GM23338 (cell line): Measurements from ENCODE around the gene CLHC1. TPM values are rescaled to one million over a fixed set of nuclear protein-coding genes. Genes with fewer than 3 reads are reported as not detected.
A peak's percentile ranks its signal among the peaks of the same experiment; 100 is the strongest.

ENCODE experiments used
- ATAC-seq: fragments of 200-7000 bp; cut with Tn5 transposase; 3 replicates; pipeline ENCODE4 v1.9.1; 2020
- DNase-seq: peaks from one replicate; pipeline ENCODE4 v3.0.0-alpha.2; 2015; ENCODE audit warnings: low spot score
- H2AFZ ChIP-seq: fragments of 200-600 bp; sonication (generic); 2 replicates; pipeline ENCODE4 v1.8.0; 2016; ENCODE audit warnings: antibody characterized with exemption, mild to moderate bottlenecking, moderate library complexity
- H3F3A ChIP-seq: fragments of 200-600 bp; sonication (generic); replicated peaks from 2 replicates; pipeline ENCODE4 v1.8.0; 2017; ENCODE audit warnings: antibody characterized with exemption, mixed run types, low read depth
- H3K27ac ChIP-seq: fragments of 200-600 bp; sonication (generic); 2 replicates; pipeline ENCODE4 v1.6.1; 2016; ENCODE audit warnings: low read depth
- H3K27me3 ChIP-seq: fragments of 200-600 bp; sonication (generic); 2 replicates; pipeline ENCODE4 v1.8.0; 2016; ENCODE audit warnings: mild to moderate bottlenecking, mixed run types, moderate library complexity; ENCODE audit not compliant: insufficient read depth
- H3K36me3 ChIP-seq: fragments of 200-600 bp; sonication (generic); 2 replicates; pipeline ENCODE4 v1.8.0; 2016; ENCODE audit warnings: mild to moderate bottlenecking; ENCODE audit not compliant: insufficient read depth
- H3K4me1 ChIP-seq: fragments of 200-600 bp; sonication (generic); 2 replicates; pipeline ENCODE4 v1.8.0; 2016; ENCODE audit warnings: mild to moderate bottlenecking, moderate library complexity; ENCODE audit not compliant: insufficient read depth
- H3K4me2 ChIP-seq: fragments of 200-600 bp; sonication (generic); 2 replicates; pipeline ENCODE4 v1.7.1; 2017; ENCODE audit warnings: mixed run types
- H3K4me3 ChIP-seq: fragments of 200-600 bp; sonication (generic); 2 replicates; pipeline ENCODE4 v1.6.1; 2016; ENCODE audit warnings: mixed run types
- H3K79me2 ChIP-seq: fragments of 200-600 bp; sonication (generic); replicated peaks from 2 replicates; pipeline ENCODE4 v1.8.0; 2017; ENCODE audit warnings: mild to moderate bottlenecking; ENCODE audit not compliant: insufficient read depth
- H3K9me2 ChIP-seq: fragments of 200-600 bp; sonication (generic); 2 replicates; pipeline ENCODE4 v1.8.0; 2017; ENCODE audit not compliant: insufficient read depth
- H4K20me1 ChIP-seq: fragments of 200-600 bp; sonication (generic); replicated peaks from 2 replicates; pipeline ENCODE4 v1.8.0; 2017; ENCODE audit warnings: mild to moderate bottlenecking; ENCODE audit not compliant: insufficient read depth
- H3K27ac Mint-ChIP-seq: 2 replicates; pipeline ENCODE4 v1.8.0; 2020; ENCODE audit warnings: inconsistent platforms, mild to moderate bottlenecking, moderate library complexity, mixed read lengths
- H3K27me3 Mint-ChIP-seq: 3 replicates; pipeline ENCODE4 v1.8.0; 2022; ENCODE audit warnings: low read depth, mild to moderate bottlenecking, moderate library complexity, mixed read lengths, inconsistent platforms; ENCODE audit not compliant: insufficient read depth, poor library complexity
- H3K36me3 Mint-ChIP-seq: 3 replicates; pipeline ENCODE4 v1.8.0; 2021; ENCODE audit warnings: low read depth, mild to moderate bottlenecking, inconsistent platforms, moderate library complexity, mixed read lengths
- H3K4me1 Mint-ChIP-seq: 3 replicates; pipeline ENCODE4 v1.8.0; 2020; ENCODE audit warnings: mild to moderate bottlenecking, inconsistent platforms, mixed read lengths
- H3K4me3 Mint-ChIP-seq: 3 replicates; pipeline ENCODE4 v1.8.0; 2021; ENCODE audit warnings: moderate library complexity, mild to moderate bottlenecking, inconsistent platforms, mixed read lengths
- H3K9me3 Mint-ChIP-seq: 3 replicates; pipeline ENCODE4 v1.8.0; 2020; ENCODE audit warnings: moderate library complexity, mild to moderate bottlenecking, inconsistent platforms, mixed read lengths
- CREB1 ChIP-seq: fragments of 250-450 bp; sonication (Bioruptor Pico); IDR thresholded peaks from 2 replicates; pipeline ENCODE4 v1.5.0; 2020; ENCODE audit warnings: low read depth, mild to moderate bottlenecking, moderate library complexity
- CTCF ChIP-seq, 2 experiments: fragments of 200-600 bp in 1 of 2; sonication (generic) in 1 of 2; conservative IDR thresholded peaks; 2 replicates each; pipeline versions ENCODE4 v1.5.1 to v1.6.1; 2016 to 2017; ENCODE audit warnings: antibody characterized with exemption in 2 of 2, low read depth in 2 of 2, mild to moderate bottlenecking in 2 of 2, moderate library complexity in 1 of 2
- STAT1 ChIP-seq: IDR thresholded peaks from one replicate; pipeline ENCODE4 v1.6.1; 2016; ENCODE audit warnings: antibody characterized with exemption; ENCODE audit not compliant: unreplicated experiment
- polyA plus RNA-seq: library from polyadenylated mRNA; unstranded; fragments of >200 nt; fragmentation: Nextera tagmentation; extraction: Ambion mirVana; gene quantifications from 2 replicates; pipeline ENCODE4 v1.2.1, GENCODE V29; 2016
- total RNA-seq: library from RNA; depleted of rRNA; stranded (reverse); fragments of >200 nt; shearing (Covaris generic); gene quantifications from 2 replicates; pipeline ENCODE4 v1.2.3, GENCODE V29; 2014
- TF ChIP-seq, protein P1 (sequence below): fragments of 250-450 bp; sonication (Bioruptor Pico); IDR thresholded peaks from 2 replicates; pipeline ENCODE4 v1.5.0; 2020; ENCODE audit warnings: mild to moderate bottlenecking, moderate library complexity

Gene CLHC1
- total and polyA plus RNA-seq, 2 experiments from 2014 or later = 3.1 to 5.0 TPM

DNA sequence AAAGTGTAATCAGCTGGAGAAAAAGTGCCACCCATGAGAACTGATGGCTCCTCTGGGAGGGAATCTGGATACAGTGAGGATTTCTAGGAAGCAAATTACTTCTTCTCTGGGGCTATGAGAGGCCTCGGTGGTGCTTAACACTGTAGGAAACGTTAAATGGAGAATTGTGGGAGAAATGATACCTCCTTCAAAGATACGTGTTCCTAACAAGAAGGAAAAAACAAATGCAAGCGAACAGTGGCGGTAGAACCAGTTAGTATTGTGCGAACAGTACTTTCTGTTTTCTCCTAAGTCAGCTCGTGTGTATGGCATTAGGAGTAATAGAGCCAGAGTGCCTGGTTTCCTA is 37.5 kb upstream of the CLHC1 start:
- ATAC-seq (peak; percentile 10; the same call in 2 of the 3 replicates), DNase-seq (no peak)
- Mint-ChIP-seq H3K4me3 (peak overlapping the region; percentile 95), H3K27me3 (peaks cover 4% of the 10 kb centered on the region), H3K4me1 (peaks cover 3% of the 10 kb centered on the region; the same call in 2 of the 3 replicates), H3K9me3 (peaks cover 2% of the 10 kb centered on the region; the same call in 1 of the 3 replicates), H3K36me3 (peaks cover 6% of the 10 kb centered on the region), H3K27ac (peak overlapping the region; percentile 90)
- peak overlapping the region; percentile 85 for H3K4me2 ChIP-seq
- no peaks in the 10 kb centered on the region for H4K20me1 ChIP-seq
- peak overlapping the region; percentile 80 for H3K4me3 ChIP-seq
- peaks cover 6% of the 10 kb centered on the region; the same call in 1 of the 2 replicates for H3K4me1 ChIP-seq
- H3K27ac ChIP-seq = peak overlapping the region; percentile 86
- H3K9me2 ChIP-seq = no peaks in the 10 kb centered on the region
- peak overlapping the region; percentile 53; the same call in 1 of the 2 replicates for H2AFZ ChIP-seq
- H3K79me2 ChIP-seq = peaks cover 10% of the 10 kb centered on the region
- TF ChIP-seq, protein P1, sequence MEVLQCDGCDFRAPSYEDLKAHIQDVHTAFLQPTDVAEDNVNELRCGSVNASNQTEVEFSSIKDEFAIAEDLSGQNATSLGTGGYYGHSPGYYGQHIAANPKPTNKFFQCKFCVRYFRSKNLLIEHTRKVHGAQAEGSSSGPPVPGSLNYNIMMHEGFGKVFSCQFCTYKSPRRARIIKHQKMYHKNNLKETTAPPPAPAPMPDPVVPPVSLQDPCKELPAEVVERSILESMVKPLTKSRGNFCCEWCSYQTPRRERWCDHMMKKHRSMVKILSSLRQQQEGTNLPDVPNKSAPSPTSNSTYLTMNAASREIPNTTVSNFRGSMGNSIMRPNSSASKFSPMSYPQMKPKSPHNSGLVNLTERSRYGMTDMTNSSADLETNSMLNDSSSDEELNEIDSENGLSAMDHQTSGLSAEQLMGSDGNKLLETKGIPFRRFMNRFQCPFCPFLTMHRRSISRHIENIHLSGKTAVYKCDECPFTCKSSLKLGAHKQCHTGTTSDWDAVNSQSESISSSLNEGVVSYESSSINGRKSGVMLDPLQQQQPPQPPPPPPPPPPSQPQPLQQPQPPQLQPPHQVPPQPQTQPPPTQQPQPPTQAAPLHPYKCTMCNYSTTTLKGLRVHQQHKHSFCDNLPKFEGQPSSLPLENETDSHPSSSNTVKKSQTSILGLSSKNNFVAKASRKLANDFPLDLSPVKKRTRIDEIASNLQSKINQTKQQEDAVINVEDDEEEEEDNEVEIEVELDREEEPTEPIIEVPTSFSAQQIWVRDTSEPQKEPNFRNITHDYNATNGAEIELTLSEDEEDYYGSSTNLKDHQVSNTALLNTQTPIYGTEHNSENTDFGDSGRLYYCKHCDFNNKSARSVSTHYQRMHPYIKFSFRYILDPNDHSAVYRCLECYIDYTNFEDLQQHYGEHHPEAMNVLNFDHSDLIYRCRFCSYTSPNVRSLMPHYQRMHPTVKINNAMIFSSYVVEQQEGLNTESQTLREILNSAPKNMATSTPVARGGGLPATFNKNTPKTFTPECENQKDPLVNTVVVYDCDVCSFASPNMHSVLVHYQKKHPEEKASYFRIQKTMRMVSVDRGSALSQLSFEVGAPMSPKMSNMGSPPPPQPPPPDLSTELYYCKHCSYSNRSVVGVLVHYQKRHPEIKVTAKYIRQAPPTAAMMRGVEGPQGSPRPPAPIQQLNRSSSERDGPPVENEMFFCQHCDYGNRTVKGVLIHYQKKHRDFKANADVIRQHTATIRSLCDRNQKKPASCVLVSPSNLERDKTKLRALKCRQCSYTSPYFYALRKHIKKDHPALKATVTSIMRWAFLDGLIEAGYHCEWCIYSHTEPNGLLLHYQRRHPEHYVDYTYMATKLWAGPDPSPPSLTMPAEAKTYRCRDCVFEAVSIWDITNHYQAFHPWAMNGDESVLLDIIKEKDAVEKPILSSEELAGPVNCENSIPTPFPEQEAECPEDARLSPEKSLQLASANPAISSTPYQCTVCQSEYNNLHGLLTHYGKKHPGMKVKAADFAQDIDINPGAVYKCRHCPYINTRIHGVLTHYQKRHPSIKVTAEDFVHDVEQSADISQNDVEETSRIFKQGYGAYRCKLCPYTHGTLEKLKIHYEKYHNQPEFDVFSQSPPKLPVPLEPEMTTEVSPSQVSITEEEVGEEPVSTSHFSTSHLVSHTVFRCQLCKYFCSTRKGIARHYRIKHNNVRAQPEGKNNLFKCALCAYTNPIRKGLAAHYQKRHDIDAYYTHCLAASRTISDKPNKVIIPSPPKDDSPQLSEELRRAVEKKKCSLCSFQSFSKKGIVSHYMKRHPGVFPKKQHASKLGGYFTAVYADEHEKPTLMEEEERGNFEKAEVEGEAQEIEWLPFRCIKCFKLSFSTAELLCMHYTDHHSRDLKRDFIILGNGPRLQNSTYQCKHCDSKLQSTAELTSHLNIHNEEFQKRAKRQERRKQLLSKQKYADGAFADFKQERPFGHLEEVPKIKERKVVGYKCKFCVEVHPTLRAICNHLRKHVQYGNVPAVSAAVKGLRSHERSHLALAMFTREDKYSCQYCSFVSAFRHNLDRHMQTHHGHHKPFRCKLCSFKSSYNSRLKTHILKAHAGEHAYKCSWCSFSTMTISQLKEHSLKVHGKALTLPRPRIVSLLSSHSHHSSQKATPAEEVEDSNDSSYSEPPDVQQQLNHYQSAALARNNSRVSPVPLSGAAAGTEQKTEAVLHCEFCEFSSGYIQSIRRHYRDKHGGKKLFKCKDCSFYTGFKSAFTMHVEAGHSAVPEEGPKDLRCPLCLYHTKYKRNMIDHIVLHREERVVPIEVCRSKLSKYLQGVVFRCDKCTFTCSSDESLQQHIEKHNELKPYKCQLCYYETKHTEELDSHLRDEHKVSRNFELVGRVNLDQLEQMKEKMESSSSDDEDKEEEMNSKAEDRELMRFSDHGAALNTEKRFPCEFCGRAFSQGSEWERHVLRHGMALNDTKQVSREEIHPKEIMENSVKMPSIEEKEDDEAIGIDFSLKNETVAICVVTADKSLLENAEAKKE (CRISPR knock-in tag) = no peak
- no peak for TF ChIP-seq CTCF (conservative IDR thresholded peaks at IDR 0.05; ENCODE audit: low read depth in 2 of 2)
- TF ChIP-seq CREB1 = no peak
- no peak for TF ChIP-seq STAT1
- no peaks in the 10 kb centered on the region for H3K27me3 ChIP-seq
- peaks cover 2% of the 10 kb centered on the region; the same call in 1 of the 2 replicates for H3F3A ChIP-seq
- peaks cover 7% of the 10 kb centered on the region for H3K36me3 ChIP-seq
